ENCODE data around the gene TSSK6. TPM values are rescaled to one million over a fixed set of nuclear protein-coding genes. Genes with fewer than 3 reads are reported as not detected.

Gene TSSK6
- total RNA-seq = 0.69 and 1.9 TPM in 2 replicates

DNA sequence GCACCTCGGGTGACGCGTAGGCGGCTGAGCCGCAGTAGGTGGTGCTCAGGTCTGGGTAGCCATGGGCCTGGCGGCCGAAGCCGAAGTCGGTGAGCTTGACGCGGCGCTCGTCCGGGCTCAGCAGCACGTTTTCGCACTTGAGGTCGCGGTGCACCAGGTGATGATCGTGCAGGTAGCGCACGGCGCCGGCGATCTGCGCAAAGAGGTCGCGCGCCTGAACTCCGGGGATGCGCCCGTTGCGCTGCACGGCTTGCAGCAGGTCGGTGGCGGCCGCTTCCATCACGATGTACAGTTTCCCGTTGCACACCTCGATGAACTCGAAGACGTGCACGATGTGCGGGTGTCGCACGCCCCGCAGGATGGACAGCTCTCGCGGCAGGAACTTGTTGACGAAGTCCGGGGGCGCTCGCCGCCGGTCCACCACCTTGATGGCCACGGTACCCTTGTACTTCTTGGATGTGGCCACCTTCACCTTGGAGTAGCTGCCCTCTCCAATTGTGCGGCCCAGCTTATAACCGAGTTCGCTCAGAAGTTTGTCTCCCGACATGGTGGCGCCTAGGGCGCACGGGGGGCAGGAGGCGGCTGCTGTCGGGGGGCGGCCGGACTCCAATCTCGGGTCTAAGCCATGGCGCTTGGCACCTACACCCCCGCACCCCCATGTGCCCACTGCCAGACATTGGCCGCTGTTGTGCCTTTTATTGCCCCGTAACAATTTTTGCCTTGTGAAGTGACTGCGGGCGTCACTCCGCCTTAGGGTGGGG is at the start of gene TSSK6:
Gene TSSK6, minus strand, starts transcription at position 668 of the 761 bp plus-strand sequence. Its CDS starts 121 bp downstream, at position 547.

GRCh38 chr19:19538061-19538784 is 22.9 kb upstream of the TSSK6 start, which contains the start of gene CILP2:
CILP2 (plus strand) TSS chr19:19538265; CDS start chr19:19538350, 85 bp downstream.

GRCh38 chr19:19528721-19529490 is 13.6 kb upstream of the TSSK6 start, which contains the start of gene YJEFN3:
YJEFN3 (plus strand) TSS chr19:19528911; CDS start chr19:19528933, 22 bp downstream.

GRCh38 chr19:19515642-19516519 is 533 bp upstream of the TSSK6 start, which contains the start of gene NDUFA13:
NDUFA13 (plus strand) TSS chr19:19516225; CDS start chr19:19516239, 14 bp downstream.

Other genes starting within 250 kb of the TSSK6 start
- 1.1 and 4.5 TPM in 2 replicates for gene TM6SF2, start 242.2 kb downstream of the TSSK6 start, total RNA-seq
- 23.2 and 29.7 TPM in 2 replicates for gene SUGP1, start 195.0 kb downstream of the TSSK6 start, total RNA-seq
- gene MAU2, start 194.7 kb downstream of the TSSK6 start, total RNA-seq = 20.3 and 25.9 TPM in 2 replicates
- gene GATAD2A, start 109.9 kb downstream of the TSSK6 start, total RNA-seq = 37.8 and 56.0 TPM in 2 replicates
- 50.6 and 103 TPM in 2 replicates for gene NDUFA13, start 677 bp upstream of the TSSK6 start, total RNA-seq
- gene YJEFN3, start 13.4 kb upstream of the TSSK6 start, total RNA-seq = 0.15 and 0.25 TPM in 2 replicates
- gene CILP2, start 22.7 kb upstream of the TSSK6 start, total RNA-seq = 0.31 and 0.64 TPM in 2 replicates
- not detected in 2 replicates for gene PBX4, start 103.1 kb upstream of the TSSK6 start, total RNA-seq
- gene LPAR2, start 112.7 kb upstream of the TSSK6 start, total RNA-seq = 0.81 and 2.0 TPM in 2 replicates
- 4.1 TPM in 2 replicates for gene GMIP, start 128.1 kb upstream of the TSSK6 start, total RNA-seq
- gene ATP13A1, start 148.1 kb upstream of the TSSK6 start, total RNA-seq = 82.7 and 319 TPM in 2 replicates
- gene ZNF101, start 153.3 kb upstream of the TSSK6 start, total RNA-seq = 2.6 and 4.2 TPM in 2 replicates
- gene ZNF14, start 217.6 kb upstream of the TSSK6 start, total RNA-seq = 2.1 and 3.6 TPM in 2 replicates

Measured in cardiac ventricle fibroblast (primary cell).